Right lobe of liver (tissue), 6 donors: ENCODE data around the gene TNFAIP8L3. TPM values are rescaled to one million over a fixed set of nuclear protein-coding genes. Genes with fewer than 3 reads are reported as not detected.

Experiments
- ATAC-seq, 4 donors: fragments of 200-7000 bp; cut with Tn5 transposase; one replicate each; pipeline ENCODE4 v1.9.1; 2020; ENCODE audit warnings: mild to moderate bottlenecking in 4 of 4, moderate library complexity in 4 of 4
- DNase-seq, 3 donors: peaks; one replicate each; pipeline ENCODE4 v3.0.0-alpha.2; 2020
- H3K27ac ChIP-seq, 3 donors: fragments of 200-600 bp; one replicate each; pipeline ENCODE4 v1.8.0; 2022
- H3K27me3 ChIP-seq, 2 donors: fragments of 200-600 bp; one replicate each; pipeline ENCODE4 v1.8.0; 2022
- H3K36me3 ChIP-seq, 4 donors: fragments of 200-600 bp; sonication (generic) in 1 of 4; one replicate each; pipeline versions ENCODE4 v1.5.1 to v1.8.0; 2017 to 2022; ENCODE audit warnings: control low read depth in 1 of 4
- H3K4me1 ChIP-seq, 4 donors: fragments of 200-600 bp; sonication (generic) in 1 of 4; one replicate each; pipeline versions ENCODE4 v1.5.1 to v1.8.0; 2017 to 2022; ENCODE audit warnings: control low read depth in 1 of 4
- H3K4me3 ChIP-seq, 3 donors: fragments of 200-600 bp; one replicate each; pipeline ENCODE4 v1.8.0; 2022
- H3K9me3 ChIP-seq, 4 donors: fragments of 200-600 bp; sonication (generic) in 1 of 4; one replicate each; pipeline versions ENCODE4 v1.5.1 to v1.8.0; 2017 to 2022; ENCODE audit warnings: control low read depth in 1 of 4
- POLR2A ChIP-seq: fragments of 450-650 bp; IDR thresholded peaks from one replicate; pipeline ENCODE4 v1.6.1; 2017; ENCODE audit warnings: antibody characterized with exemption, mild to moderate bottlenecking
- WGBS: methylation state at CpG from one replicate; pipeline ENCODE4 v1.1.6; 2018; ENCODE audit warnings: low coverage, low lambda C conversion rate; ENCODE audit not compliant: insufficient coverage; ENCODE audit errors: missing lambda C conversion rate; 5-methylcytosine and 5-hydroxymethylcytosine counted together
- intact Hi-C, 2 donors: fragments of 100-400 bp; cut with DNase I; formaldehyde crosslinking; loops; one replicate each; pipeline versions ENCODE4 v1.11.2 to v1.14.1; 2022
- total RNA-seq, 6 experiments: library from RNA; depleted of rRNA in 2 of 6; stranded (reverse); fragments of >200 nt in 2 of 6; fragmentation: NEBNext Ultra II Directional in 3 of 6; extraction: Animal tissue kit (Norgen Biotek cat#: 25700) in 3 of 6; gene quantifications; one replicate each; pipeline versions ENCODE4 v1.1.0 to v1.2.4, GENCODE V29; 2016 to 2023
- TF ChIP-seq, protein P1 (sequence below), 4 donors: fragments of 200-600 bp in 3 of 4; fragments of 450-650 bp in 1 of 4; IDR thresholded peaks; one replicate each; pipeline versions ENCODE4 v1.5.1 to v1.8.0; 2016 to 2022; ENCODE audit warnings: antibody characterized with exemption in 4 of 4, mild to moderate bottlenecking in 2 of 4
- donor health status: DM: no; HTN: yes; CAD: no.
- donor health status: DM: no; HTN: no; CAD: no.
- donor health status: DM: no; HTN: no; CAD: no.
- donor health status: DM: no; HTN: yes; CAD: no.
- donor health status: DM: no; HTN: yes; CAD: no.

The TNFAIP8L3 gene
- total RNA-seq, 6 experiments from 2014 or later = 0.49 to 2.0 (median 0.95) TPM

DNA sequence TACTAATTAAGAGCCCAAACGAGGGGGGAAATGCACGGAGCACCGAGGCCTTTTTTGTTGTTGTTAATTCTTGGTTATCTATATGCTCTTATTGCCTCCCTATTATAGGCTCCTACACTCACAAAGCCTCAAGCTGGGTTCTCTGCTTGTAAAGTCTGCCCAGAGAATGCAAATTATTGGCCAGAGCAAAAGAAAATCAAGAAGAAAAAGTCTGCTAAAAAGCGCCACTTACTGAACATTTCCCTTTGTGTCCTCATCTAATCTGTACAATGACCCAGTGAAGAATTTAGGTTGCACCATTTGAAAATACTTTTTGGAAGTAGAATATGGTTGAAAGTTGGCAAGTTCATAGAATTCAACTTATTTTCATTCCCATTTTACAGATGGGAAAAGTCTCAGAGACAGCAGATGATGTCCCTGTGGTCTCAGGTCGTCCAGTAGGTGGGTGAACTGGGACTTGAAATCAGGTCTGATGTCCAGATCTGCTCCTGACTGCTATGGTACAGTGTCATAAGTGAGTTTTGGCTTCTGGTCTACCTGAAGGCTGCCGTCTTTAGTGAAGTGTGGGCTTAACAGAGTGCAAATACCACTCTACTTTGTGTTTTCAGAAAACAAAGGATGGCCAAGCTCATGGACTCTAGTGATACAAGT, 1.1 kb upstream of the TNFAIP8L3 start:
- no peak overlapping the region for H3K4me3 ChIP-seq
- WGBS = 50% methylated on average over 6 of the region's 6 CpGs
- intact Hi-C loops = no loop called here

DNA sequence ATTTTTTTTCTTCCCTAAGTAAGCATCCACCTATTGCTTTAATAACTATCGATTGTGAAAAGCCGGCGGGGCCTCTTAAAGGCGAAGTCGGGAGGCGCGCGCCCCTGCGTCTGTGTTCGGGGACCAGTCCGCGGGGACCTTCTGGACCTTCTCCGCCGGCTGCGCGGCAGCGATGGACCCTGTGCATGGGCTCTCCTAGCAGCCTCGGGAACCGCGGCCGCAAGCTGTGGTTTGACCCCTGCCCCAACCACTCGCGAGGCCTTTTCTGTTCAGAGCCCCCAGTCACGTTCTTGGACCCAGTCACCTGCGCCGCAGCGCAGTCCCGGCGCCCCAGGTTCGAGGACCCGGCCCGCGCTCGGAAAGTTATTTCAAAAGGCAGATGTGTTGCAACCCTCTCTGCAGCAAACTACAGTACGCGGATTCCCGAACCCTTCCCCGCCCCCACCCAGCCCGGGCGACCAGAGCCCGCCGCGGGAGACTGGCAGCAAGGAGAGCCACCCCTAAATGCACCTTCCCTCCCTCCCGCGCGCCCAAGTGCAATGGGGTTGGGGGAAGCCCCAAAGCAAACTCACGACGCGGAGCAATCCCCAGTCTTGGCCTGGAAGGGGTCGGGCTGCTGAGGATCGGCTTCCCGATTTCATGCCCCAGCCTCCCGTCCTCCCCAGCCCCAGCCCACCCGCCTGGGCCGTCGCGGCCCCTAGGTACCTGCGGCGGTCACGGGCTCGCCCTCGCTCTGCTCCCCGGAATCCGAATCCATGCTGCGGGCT, 684 bp downstream of the TNFAIP8L3 start:
- DNase-seq (peak; percentile 61 to 74 (median 66)), ATAC-seq (peak; percentile 56 to 79 (median 72))
- H3K27ac ChIP-seq = no peak overlapping the region
- intact Hi-C loops = no loop called here
- TF ChIP-seq POLR2A = no peak
- TF ChIP-seq, protein P1, sequence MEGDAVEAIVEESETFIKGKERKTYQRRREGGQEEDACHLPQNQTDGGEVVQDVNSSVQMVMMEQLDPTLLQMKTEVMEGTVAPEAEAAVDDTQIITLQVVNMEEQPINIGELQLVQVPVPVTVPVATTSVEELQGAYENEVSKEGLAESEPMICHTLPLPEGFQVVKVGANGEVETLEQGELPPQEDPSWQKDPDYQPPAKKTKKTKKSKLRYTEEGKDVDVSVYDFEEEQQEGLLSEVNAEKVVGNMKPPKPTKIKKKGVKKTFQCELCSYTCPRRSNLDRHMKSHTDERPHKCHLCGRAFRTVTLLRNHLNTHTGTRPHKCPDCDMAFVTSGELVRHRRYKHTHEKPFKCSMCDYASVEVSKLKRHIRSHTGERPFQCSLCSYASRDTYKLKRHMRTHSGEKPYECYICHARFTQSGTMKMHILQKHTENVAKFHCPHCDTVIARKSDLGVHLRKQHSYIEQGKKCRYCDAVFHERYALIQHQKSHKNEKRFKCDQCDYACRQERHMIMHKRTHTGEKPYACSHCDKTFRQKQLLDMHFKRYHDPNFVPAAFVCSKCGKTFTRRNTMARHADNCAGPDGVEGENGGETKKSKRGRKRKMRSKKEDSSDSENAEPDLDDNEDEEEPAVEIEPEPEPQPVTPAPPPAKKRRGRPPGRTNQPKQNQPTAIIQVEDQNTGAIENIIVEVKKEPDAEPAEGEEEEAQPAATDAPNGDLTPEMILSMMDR (IDR thresholded peaks at IDR 0.05) = no peak
- H3K9me3 ChIP-seq = no peaks in the 10 kb centered on the region
- 1% methylated on average over 15 of the region's 65 CpGs for WGBS
- peak overlapping the region; percentile 49 to 59 (median 58) for H3K4me3 ChIP-seq
- H3K4me1 ChIP-seq = peaks cover 0 to 13% (median 2%) of the 10 kb centered on the region in 4 donors
- no peaks in the 10 kb centered on the region for H3K27me3 ChIP-seq
- no peaks in the 10 kb centered on the region for H3K36me3 ChIP-seq

More for the DNA sequence above, 1.1 kb upstream of the TNFAIP8L3 start:
- no peaks in the 10 kb centered on the region for H3K9me3 ChIP-seq
- ATAC-seq = no peak
- no peak overlapping the region for H3K27ac ChIP-seq
- no peak for TF ChIP-seq POLR2A
- DNase-seq = no peak
- no peaks in the 10 kb centered on the region for H3K27me3 ChIP-seq
- H3K4me1 ChIP-seq = peaks cover 0 to 13% (median 2%) of the 10 kb centered on the region in 4 donors
- no peaks in the 10 kb centered on the region for H3K36me3 ChIP-seq

DNA sequence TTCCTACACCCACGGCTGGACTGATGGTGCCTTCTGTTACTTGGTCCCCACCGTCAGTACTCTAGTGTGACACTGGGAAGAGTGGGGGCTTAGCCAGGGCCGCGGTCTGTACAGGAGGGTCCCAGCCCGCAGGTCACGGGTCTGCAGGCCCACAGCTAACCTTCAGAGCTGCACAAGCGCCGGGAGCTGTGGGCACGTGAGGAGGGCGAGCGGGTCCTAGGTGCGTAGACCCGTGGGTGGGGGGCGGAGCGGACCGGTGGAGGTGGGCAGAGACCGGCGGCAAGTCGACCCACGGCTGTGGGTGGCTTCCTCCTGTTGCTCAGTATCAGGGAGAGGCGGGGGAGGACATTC, 1.2 kb downstream of the TNFAIP8L3 start:
- 0% methylated on average over 1 of the region's 21 CpGs for WGBS
- peak in 1 of 3 donors; percentile 25 for DNase-seq
- H3K4me1 ChIP-seq = peaks cover 0 to 13% (median 2%) of the 10 kb centered on the region in 4 donors
- TF ChIP-seq POLR2A = no peak
- TF ChIP-seq, protein P1 (IDR thresholded peaks at IDR 0.05) = no peak
- H3K9me3 ChIP-seq = no peaks in the 10 kb centered on the region
- ATAC-seq = peak in 1 of 4 donors; percentile 3
- no peaks in the 10 kb centered on the region for H3K36me3 ChIP-seq
- no peak overlapping the region for H3K27ac ChIP-seq
- H3K4me3 ChIP-seq = peak overlapping the region; percentile 49 to 59 (median 58)
- intact Hi-C loops = no loop called here
- H3K27me3 ChIP-seq = no peaks in the 10 kb centered on the region

DNA sequence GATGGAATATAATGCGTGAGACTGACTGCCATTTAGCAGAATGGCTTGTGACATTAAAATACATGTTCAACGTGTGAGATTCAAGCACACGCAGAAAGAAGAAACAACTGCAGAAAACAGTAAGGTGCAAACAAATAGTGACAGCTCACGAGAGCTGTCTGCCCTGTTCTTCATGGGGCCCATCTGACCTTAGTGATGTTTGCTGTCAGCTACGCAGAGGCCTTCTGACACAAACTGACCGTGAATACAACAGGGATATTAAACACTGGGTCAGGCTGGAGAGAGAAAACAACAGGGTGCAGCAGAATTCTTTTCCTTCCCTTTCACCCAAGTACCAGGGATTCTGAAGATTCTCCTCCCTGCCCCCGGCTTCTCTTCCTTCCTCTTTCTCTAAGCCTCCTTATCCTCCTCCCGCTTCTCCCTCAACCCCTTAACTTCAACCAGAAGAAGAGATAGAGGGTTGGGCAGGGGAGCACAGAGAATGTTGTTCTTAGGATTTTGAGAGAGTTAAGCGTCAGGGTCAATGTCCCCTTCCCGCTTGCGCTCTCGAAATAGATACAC, 2.1 kb downstream of the TNFAIP8L3 start:
- Histone ChIP-seq H3K27me3 (no peaks in the 10 kb centered on the region), H3K4me1 (peaks cover 0 to 13% (median 2%) of the 10 kb centered on the region in 4 donors), H3K36me3 (no peaks in the 10 kb centered on the region), H3K27ac (no peak overlapping the region), H3K4me3 (no peak overlapping the region), H3K9me3 (no peaks in the 10 kb centered on the region)
- WGBS = 40% methylated on average over 12 of the region's 12 CpGs
- intact Hi-C loops = no loop called here
- no peak for DNase-seq
- TF ChIP-seq, protein P1 (IDR thresholded peaks at IDR 0.05) = no peak
- TF ChIP-seq POLR2A = no peak
- no peak for ATAC-seq

DNA sequence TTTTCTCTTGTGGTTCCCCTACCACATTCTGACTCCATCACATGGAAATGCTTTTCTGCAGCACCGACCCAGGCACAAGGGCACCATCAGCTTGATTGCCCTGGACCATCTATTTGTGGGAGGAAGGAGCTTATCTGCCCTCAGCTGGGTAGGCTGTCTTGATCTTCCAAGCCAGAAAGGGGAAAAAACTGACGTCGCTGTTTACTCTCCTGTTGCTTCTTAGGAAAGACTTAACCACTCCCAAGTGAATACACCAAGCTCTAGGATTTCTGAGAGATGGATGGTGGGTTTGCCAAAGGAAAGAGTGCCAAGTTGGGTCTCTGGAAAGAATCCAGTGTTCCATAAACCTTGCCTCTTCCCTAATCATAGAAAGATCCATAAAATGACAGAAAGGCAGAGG, 4.0 kb downstream of the TNFAIP8L3 start:
- Histone ChIP-seq H3K27me3 (no peaks in the 10 kb centered on the region), H3K4me1 (peaks cover 0 to 13% (median 2%) of the 10 kb centered on the region in 4 donors), H3K4me3 (no peak overlapping the region), H3K9me3 (no peaks in the 10 kb centered on the region), H3K36me3 (no peaks in the 10 kb centered on the region), H3K27ac (no peak overlapping the region)
- 55% methylated on average over 3 of the region's 3 CpGs for WGBS
- intact Hi-C loops = no loop called here
- ATAC-seq = no peak
- no peak for DNase-seq
- no peak for TF ChIP-seq POLR2A
- TF ChIP-seq, protein P1 (IDR thresholded peaks at IDR 0.05) = no peak
